Measurements from ENCODE around the gene CHST12. TPM values are rescaled to one million over a fixed set of nuclear protein-coding genes. Genes with fewer than 3 reads are reported as not detected.

The CHST12 gene
- total RNA-seq, 2 donors from 2014 or later: 8.7 to 8.8 TPM

DNA sequence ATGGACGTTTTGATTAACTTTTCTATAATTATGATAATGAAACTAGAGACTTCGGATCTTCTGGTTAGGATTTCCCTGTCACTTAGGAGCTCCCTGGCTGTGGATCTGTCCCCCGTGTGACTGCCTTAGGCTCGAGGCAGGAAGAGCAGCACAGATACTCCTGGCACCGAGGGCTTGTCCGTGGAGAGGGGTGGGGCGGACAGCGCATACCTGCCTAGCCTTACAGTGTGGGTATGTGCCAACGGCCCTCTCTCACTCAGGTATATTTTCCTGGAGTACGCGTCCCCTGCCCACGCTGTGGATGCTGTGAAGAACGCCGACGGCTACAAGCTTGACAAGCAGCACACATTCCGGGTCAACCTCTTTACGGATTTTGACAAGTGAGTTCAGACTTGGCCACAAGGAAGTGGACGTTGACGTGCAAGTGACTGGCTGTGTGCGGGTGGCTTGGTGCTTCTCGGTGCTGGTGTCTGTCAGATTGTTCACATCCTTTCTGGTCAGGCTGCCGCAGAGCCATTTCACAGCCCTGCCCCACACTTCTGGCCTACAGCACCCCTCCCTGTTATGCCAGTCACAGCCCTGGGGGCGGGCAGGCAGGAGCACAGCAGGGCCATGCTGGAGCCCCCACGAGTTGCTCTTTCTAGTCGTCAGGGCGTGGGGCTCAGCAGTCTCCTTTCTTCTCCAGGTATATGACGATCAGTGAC is 40.9 kb upstream of the CHST12 start:
- Histone ChIP-seq H3K27me3 (no peaks in the 10 kb centered on the region), H3K4me3 (no peak overlapping the region), H3K4me1 (no peaks in the 10 kb centered on the region), H3K9me3 (no peaks in the 10 kb centered on the region), H3K27ac (no peak overlapping the region), H3K36me3 (peaks cover 31% of the 10 kb centered on the region), H3K9ac (ENCODE audit: low read depth in 2 of 2, low read length in 2 of 2) (no peak overlapping the region)
- intact Hi-C loops (cut with DNase I): no loop called here
- no peak for DNase-seq
- TF ChIP-seq, protein P1, sequence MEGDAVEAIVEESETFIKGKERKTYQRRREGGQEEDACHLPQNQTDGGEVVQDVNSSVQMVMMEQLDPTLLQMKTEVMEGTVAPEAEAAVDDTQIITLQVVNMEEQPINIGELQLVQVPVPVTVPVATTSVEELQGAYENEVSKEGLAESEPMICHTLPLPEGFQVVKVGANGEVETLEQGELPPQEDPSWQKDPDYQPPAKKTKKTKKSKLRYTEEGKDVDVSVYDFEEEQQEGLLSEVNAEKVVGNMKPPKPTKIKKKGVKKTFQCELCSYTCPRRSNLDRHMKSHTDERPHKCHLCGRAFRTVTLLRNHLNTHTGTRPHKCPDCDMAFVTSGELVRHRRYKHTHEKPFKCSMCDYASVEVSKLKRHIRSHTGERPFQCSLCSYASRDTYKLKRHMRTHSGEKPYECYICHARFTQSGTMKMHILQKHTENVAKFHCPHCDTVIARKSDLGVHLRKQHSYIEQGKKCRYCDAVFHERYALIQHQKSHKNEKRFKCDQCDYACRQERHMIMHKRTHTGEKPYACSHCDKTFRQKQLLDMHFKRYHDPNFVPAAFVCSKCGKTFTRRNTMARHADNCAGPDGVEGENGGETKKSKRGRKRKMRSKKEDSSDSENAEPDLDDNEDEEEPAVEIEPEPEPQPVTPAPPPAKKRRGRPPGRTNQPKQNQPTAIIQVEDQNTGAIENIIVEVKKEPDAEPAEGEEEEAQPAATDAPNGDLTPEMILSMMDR (IDR thresholded peaks at IDR 0.05): no peak

DNA sequence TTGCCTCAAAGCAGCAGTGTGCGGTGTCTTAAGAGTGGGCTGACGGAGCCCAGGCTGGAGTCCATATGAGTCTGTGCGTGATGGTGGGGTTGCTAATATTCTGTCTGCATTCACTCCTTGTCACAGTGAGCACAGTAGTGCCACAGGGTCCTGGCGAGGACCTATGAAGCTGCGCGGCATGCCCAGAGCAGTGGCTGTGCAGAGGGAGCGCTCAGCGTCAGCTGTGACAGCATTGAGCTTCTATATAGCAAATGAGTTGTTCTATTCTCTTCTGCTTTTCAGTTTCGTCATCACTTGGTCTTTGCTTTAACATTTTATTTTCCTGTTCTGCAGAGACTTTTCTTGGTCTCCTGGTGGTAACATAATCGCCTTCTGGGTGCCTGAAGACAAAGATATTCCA is 34.3 kb upstream of the CHST12 start:
- DNase-seq: no peak
- H3K9ac ChIP-seq (ENCODE audit: low read depth in 2 of 2, low read length in 2 of 2): no peak overlapping the region
- TF ChIP-seq, protein P1 (IDR thresholded peaks at IDR 0.05): no peak
- no peak overlapping the region for H3K4me3 ChIP-seq
- peaks cover 49% of the 10 kb centered on the region for H3K36me3 ChIP-seq
- no peaks in the 10 kb centered on the region for H3K9me3 ChIP-seq
- no peaks in the 10 kb centered on the region for H3K4me1 ChIP-seq
- no peaks in the 10 kb centered on the region for H3K27me3 ChIP-seq
- H3K27ac ChIP-seq: no peak overlapping the region
- intact Hi-C loops (cut with DNase I): no loop called here

DNA sequence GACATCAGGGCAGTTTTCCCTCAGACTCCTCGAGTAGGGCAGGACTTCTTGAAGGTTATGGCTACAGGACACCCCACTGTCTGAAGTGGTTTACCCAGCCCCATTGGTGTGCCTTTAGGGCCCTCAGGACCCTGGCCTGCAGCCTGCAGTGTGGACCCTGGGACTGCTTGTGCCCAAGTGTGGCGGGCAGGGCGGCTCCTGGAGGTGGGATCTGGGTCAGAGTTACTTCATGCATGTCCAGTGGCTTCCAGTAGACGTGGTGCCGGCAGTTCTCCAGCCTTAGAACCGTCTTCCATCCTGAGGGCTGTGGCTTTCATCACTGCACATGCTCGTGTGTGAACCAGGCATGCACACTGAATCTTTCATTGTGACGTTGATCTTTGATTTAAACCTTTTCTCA is 32.1 kb upstream of the CHST12 start:
- H3K9me3 ChIP-seq: no peaks in the 10 kb centered on the region
- no peaks in the 10 kb centered on the region for H3K27me3 ChIP-seq
- TF ChIP-seq, protein P1 (IDR thresholded peaks at IDR 0.05): no peak
- no peak overlapping the region for H3K27ac ChIP-seq
- no peak overlapping the region for H3K9ac ChIP-seq (ENCODE audit: low read depth in 2 of 2, low read length in 2 of 2)
- DNase-seq: no peak
- intact Hi-C loops (cut with DNase I): no loop called here
- no peak overlapping the region for H3K4me3 ChIP-seq
- no peaks in the 10 kb centered on the region for H3K4me1 ChIP-seq
- H3K36me3 ChIP-seq: peaks cover 55% of the 10 kb centered on the region

DNA sequence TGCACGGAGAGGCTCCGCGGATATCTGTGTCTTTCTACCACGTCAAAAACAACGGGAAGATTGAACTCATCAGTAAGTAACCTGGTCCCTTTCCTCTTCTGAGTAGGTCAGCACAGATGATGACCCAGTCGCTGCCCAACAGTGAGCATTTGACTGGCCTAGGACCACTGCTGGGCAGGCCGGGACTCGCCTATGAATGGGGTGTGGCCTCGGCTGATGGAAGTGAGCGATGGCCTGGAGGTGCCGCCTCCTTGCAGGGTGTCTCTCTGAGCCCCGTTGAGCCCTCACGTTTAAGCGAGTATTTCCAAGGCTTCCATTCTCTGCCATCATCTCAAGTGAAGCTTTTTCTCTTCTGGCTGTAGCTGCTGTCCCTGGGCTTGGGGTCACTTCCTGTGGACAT is 30.7 kb upstream of the CHST12 start:
- Histone ChIP-seq H3K27ac (no peak overlapping the region), H3K4me3 (no peak overlapping the region), H3K4me1 (no peaks in the 10 kb centered on the region), H3K9me3 (no peaks in the 10 kb centered on the region), H3K36me3 (peaks cover 52% of the 10 kb centered on the region), H3K9ac (ENCODE audit: low read depth in 2 of 2, low read length in 2 of 2) (no peak overlapping the region), H3K27me3 (no peaks in the 10 kb centered on the region)
- DNase-seq: no peak
- intact Hi-C loops (cut with DNase I): no loop called here
- TF ChIP-seq, protein P1 (IDR thresholded peaks at IDR 0.05): no peak

DNA sequence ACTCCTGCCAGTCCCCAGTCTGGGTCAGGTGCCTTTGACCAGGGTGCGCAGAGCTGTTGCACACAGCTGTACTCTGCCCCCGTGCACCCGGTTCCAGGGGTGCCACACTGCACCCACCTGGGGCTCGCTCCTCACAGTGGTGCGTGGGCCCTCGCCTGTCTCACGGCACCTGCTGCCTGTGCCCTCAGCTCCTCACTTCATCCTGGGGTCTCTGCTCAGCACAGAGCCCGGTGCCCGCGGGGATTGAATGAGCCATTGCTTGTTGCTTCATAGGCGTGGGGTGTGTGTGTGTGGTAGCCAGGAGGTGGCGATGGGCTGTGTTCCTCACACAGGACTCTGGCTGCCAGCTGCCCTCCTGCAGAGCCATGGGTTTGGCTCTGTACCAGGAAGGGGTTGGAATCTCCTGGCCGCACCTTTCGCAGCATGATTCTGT is 30.3 kb upstream of the CHST12 start:
- peaks cover 49% of the 10 kb centered on the region for H3K36me3 ChIP-seq
- H3K27me3 ChIP-seq: no peaks in the 10 kb centered on the region
- no peaks in the 10 kb centered on the region for H3K4me1 ChIP-seq
- TF ChIP-seq, protein P1 (IDR thresholded peaks at IDR 0.05): no peak
- no peak for DNase-seq
- intact Hi-C loops (cut with DNase I): no loop called here
- no peak overlapping the region for H3K9ac ChIP-seq (ENCODE audit: low read depth in 2 of 2, low read length in 2 of 2)
- H3K27ac ChIP-seq: no peak overlapping the region
- H3K4me3 ChIP-seq: no peak overlapping the region
- H3K9me3 ChIP-seq: no peaks in the 10 kb centered on the region

All from colonic mucosa (tissue), 4 donors.